NCI-H1105 (cell line): ENCODE measurements around the gene ALDH1L2.
"Not testable (repeated sequence)": the region's sequence is repeated elsewhere in the genome, so short reads cannot be mapped to it uniquely, and the experiment has no call there.

Experiments
- DNase-seq: peaks from one replicate; lab custom pipeline; 2025; lab: John Stamatoyannopoulos, UW

ALDH1L2 gene

DNA sequence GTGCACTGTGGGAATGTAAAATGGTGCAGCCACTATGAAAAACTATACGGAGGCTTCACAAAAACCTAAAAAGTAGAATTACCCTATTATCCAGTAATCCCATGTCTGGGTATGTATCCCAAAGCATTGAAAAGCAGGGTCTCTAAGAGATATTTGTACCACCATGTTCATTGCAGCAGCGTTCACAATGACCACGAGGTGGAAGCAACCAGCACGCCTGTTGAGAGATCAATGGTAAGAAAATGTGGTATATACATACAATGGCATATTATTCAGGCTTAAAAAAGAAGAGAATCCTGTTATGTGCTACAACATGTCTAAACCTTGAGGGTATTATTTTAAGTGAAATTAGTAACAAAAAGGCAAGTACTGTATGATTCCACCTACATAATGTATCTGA lies 99.1 kb downstream of the ALDH1L2 start:
- no peak for DNase-seq

DNA sequence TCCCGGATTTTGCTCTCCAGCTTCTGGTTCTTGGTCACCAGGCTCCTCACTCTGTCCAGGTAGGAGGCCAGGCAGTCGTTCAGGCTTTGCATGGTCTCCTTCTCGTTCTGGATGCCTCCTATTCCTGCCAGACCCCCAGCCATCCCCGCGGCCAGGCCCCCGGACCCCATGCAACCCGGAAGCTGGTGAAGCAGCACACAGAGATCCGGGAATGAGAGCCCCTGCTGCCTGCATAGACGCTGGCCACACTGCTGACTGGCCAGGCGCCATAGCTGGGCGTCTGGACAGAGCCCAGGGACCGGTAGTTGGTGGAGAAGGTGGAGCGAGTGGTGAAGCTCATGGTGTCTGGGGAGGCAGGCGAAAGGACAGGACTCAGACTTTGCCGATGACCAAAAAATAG lies 106.6 kb downstream of the ALDH1L2 start:
- DNase-seq, result not testable (repeated sequence)

DNA sequence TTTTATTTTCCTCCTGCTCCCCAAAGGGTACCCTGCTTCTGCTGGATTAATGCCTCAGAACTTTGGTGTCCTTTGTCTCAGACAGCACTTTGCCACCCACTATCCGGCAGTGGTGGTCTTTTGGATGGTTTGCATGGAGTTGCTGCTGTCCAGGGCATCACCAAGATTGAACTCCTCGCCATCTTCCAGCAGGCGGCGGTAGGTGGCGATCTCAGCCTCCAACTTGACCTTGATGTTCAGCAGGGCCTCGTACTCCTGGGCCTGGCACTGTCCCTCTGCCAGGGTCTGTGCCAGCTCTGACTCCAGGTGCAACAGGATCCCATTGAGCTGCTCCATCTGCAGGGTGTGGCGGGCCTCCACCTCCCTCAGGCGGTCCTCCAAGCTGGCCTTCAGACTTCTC lies 107.6 kb downstream of the ALDH1L2 start:
- no peak for DNase-seq

DNA sequence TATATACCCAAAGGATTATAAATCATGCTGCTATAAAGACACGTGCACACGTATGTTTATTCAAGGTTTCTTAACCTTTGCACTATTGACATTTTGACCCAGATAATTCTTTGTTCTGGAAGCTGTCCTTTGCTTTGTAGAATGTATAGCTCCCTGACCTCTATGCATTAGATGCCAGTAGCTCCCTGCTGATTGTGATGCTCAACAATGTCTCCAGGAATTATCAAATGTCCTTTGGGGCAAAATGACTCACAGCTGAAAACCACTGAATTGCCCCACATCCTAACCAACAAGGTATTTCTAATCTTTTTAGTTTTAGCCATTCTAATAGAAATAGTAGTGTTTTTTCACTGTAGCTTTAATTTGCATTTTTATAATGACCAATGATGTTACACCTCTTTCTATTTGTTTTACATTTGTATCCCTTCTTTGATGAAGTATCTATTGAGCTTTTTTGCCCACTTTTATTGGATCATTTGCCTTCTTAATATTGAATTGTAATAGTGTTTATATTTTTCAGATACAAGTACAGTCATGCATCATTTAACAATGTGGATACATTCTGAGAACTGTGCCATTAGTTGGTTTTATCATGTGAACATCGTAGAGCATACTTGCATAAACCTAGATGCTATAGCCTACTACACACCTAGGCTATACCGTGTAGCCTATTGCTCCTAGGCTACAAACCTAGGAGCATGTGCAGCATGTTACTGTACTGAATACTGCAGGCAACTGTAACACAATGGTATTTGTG lies 108.5 kb downstream of the ALDH1L2 start:
- no peak for DNase-seq

DNA sequence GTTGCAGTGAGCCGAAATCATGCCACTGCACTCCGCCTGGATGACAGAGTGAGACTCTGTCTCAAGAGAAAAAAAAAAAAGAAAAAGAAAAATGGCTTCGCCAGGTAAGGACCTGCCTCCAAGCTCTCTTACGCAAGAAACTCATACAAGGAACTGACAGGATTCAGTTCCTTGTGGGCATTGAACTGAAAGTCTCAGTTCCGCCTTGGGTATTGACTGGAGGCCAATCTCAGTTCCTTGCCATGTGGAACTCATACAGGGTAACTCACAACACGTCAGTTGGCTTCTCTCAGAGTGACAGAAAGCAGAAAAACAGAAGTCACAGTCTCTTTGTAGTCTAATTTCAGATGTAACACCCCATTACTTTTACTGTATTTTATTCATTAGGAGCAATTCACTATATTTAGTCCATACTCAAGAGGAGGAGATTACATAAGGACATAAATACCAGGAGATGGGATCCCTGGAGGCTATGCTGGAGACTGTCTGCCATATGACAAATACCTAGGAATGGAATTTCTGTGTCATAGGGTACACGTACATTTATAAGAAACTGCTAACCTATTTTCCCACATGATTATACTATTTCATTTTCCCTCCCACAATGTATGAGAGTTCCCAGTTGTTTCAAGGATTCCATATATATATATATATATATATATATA lies 109.5 kb downstream of the ALDH1L2 start:
- no peak for DNase-seq

DNA sequence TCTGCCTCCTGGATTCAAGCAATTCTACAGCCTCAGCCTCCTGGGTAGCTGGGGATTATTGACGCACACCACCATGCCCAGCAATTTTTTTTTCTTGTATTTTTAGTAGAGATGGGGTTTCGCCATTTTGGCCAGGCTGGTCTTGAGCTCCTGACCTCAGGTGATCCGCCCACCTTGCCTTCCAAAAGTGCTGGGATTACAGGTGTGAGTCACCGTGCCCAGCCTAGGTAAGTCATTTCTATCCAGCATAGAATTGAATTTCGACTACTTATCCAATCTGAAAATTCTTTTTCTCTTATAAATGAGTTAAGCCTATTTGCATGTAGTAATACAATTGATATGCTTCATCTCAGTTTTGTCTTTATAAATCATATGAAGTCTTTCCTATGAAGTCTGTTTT lies 111.0 kb downstream of the ALDH1L2 start:
- no peak for DNase-seq

DNA sequence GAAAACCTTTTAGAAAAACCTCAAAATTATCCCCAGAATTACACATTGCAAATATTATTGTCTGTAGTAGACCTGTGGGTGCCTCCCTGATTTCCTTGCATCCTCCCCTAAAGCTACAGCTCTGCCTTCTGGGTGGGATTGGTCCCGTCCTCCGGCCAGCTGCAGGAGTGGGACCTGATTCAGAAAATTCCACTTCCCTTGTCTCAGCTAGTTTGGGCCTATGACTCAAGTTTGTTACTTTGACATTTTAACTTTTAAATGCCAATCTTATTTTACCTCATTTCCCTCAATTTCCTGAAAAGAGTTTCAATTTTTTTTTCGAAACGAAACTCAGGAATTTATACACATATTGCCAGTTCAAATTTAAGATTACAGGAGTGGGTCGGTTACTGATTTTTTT lies 113.0 kb downstream of the ALDH1L2 start:
- no peak for DNase-seq
